NCI-H748 (cell line): Measurements from ENCODE around the gene ANKFY1.

Experiments used
- DNase-seq: peaks from one replicate; lab custom pipeline; 2025; ENCODE audit not compliant: unreplicated experiment; lab: John Stamatoyannopoulos, UW

Gene ANKFY1

DNA sequence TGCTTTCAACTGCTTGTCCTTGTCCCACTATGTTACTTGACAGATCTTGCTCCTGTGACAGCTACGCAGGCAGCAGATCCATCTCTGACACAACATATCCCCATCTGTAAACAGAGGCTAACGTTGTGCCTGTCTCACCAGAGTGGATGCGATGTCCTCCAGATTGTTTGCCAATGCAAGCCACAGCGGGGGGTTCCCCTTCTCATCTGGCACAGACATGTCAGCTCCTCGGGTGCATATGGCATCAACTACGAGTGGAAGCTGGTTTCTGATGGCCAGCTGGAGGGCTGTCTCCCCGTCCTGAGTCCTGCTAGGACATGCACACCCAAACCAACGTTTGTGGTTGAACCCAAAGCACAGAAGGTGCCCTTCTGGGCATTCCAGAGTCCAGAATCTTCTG lies 81.7 kb downstream of the ANKFY1 start:
- no peak for DNase-seq

DNA sequence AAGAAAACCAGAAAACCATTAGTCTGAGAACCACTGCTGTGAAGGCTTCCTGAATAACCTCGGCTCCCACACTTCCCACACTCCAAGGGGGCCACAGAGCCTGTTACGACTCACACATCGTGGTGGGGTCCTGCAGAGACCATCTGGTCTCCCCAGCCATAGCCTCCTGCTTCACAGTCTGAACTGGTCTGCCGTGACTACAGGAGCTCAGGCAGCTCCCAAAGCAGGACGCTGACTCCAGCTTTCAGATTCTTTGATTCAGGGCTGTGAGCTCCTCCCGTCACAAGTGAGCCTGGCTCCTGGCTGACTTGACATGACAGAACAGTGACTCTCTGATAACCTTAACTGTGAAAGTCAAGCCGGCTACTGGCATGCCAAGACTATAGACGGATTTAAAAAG lies 83.0 kb downstream of the ANKFY1 start:
- DNase-seq = no peak

DNA sequence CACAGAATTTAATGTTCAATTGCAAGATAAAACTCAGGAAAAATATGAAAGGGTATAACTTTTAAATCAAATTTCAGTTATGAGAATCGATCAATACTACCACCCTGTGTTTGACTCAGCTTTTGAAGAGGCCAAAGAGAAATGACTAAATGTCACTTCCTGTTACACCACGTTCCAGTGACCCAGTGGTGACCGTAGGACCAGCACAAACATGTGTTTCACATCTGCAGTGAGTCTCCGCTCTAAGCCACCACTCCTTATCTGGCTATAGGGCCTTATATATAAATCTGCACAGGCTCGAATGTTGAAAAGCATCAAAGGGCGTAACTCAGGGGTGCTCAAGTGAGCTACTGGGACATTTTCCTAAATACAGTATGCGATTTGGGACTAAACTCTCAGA lies 84.7 kb downstream of the ANKFY1 start:
- no peak for DNase-seq

DNA sequence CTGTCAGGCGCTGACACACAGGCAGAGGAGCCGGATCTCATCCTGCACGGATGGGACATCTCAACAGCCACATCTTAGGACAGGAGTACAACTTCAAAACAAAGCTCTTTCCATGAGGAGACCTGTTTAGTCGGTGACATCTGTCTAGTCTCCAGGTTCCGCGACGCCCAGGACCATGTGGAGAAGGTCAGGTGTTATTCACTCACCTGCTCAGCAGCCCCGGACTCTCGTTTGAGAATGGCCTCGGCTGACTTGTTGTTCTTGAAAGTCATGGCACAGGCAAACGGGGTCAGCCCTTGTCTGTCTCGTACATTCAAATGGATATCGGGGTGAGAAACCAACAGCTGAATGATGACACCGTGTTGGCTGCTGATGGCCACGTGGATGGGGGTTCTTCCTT lies 85.1 kb downstream of the ANKFY1 start:
- DNase-seq = no peak

DNA sequence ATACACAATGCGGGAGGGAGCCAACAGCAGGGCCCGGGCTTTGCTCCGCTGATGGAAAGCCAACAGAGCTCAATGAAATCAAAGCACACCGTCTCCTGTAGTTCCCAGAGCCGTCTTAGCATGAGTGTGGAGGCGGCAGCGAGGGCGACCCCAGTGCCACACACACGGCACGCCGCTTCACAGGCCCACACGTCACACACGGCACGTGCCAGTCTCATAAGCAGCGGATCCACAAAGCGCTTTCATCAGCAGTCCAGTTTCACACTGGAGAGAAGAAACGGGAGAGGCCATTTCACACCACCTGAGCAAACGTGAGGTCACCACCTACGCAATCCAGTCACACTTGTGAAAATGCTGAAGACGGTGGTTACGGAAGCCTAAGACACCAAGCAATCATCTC lies 86.0 kb downstream of the ANKFY1 start:
- DNase-seq = no peak

DNA sequence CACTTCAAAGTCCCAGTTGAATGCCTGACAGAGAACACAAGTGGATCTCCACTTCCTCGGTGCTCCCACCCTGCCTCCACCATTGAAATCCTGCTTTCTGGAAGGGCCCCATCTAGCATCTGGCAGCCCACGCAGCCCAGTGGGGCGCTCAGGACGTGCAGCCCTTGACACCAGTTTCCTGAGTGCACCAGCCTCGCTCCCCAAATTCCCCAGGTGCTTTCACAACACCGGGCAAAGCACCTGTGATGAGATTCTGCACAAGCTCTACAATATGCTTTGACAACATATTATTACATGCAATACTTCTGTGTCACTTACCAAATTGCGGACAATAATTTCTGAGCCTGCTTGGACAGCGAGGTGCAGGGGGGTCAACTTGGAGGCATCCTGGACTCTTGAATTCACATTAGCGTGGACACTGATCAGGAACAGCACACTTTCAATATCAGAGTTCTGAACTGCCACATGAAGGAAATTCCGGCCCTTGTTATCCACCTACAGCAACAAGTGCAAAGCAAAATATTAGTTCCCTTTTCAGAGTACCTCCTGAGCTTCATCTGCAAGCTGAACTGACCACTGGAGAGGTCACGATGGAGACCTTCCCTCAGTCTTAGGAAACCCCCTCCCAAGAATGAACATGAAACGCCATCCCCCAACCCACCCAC lies 86.8 kb downstream of the ANKFY1 start:
- DNase-seq = no peak

DNA sequence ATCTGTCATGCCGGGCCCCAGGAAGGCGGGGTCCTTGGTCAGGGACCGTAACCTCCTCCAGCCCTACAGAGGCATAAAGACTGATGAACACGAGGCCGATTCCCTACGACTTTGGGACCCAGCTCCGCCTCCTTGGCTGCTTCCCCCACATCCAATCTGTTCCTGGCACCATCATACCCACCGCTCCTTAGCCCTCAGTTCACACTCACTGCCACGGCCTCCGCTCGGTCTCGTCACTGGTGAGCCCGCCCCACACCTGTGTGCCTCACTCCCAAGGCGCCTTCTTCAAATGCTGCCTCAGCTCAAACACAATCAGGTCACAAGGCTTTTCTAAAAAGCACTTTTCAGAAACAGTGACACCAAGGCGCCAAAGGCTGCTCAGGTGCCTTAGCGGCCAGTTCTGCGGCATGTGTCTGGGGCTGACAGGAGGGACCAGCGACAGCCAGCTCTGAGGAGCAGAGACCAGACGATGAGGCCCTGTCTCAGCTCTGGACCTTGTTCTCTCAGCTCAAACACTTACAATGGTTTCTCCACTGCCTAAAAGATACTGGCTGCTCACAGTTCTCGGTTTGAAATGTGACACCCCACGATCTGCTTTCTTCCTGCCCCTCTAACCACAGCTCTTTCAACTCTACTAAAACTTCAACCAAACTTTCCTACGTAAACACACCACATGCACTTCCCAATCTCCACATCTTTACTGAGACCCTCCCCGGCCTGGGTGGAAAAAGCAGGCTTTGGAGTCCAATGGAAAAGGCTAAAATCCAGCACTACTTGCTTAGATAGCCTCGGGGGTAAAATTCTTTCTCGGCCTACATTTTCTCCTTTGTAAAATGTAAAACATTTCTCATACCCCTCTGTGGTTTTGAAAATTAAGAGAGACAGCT lies 87.6 kb downstream of the ANKFY1 start:
- no peak for DNase-seq

DNA sequence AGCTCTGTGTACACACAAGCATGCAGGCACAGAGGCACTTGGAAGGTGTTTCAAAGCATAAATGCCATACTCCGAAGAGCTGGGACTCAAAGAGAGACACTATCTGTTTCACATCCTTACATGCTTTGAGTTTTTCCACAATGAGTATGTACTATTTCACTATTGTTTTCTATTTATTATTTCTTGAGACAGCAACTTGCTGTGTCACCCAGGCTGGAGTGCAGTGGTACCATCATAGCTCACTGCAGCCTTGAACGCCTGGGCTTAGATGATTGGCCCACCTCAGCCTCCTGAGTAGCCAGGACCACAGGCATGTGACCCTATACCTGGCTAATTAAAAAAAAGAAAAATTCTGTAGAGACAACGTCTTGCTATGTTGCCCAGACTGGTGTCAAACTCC lies 89.2 kb downstream of the ANKFY1 start:
- DNase-seq = no peak

DNA sequence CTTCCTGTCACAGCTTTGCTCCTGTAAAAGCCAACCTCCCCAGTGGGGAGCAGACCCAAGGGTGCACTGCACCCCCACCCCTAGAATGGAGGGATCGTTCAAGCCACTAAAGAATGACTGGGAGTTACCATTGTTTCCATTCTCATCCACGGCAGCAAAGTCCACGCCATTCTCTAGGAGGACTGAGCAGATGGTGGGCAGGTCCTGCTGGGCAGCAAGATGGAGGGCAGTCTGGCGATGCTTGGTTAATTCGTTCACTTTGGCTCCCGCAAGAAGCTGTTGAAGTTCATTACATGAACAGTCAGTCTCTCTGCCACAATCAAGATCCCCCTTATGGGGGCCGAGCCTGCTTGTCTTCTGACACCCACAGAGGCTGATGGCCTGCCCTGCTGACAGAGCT lies 90.0 kb downstream of the ANKFY1 start:
- no peak for DNase-seq

DNA sequence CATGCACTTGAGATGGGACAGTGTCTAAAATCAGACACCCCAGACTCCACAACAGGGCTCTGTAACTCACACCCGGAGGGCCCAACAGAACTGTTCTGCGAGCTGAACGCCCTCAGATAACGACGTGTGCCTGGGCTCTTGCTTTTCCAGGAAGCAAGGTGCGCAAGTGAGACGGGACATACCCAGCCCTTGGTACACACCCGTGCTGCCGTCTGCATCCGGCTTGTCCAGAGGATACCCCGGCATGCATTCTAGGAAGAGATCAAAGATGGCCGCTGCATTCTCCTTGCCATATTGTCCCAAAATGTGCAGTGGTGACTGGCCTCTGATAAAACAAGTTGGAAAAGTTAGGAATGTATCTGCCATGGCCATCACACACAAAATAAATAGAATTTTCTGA lies 91.4 kb downstream of the ANKFY1 start:
- no peak for DNase-seq

DNA sequence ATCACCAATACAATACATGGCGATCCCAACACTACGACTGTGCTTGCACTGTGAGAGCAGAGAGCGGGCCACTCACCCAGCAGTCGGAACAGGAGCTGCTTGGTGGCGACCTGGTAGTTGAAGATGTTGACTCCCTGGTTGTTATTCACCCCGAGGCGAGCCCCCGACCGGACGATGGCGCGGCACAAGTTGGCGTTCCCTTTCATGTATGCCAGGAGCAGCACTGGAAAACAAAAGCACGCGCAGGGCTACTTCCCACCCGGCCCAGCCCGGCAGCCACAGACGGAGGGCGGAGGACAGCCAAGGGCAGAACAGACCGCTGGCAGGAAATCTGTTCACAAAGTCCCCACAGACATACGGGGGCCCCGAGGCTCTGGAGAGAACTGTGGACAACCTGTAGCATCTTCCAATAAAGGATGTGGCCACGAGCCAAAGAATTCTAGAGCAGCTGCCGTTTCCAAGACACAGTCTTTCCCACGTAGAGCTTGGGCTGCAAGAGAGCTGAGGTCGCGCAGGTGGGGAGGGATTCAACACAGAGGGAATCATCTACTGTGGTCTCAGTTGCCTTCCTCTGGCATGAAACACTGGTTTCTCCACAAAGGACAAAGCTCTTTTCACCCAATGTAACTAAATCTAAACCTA lies 93.0 kb downstream of the ANKFY1 start:
- no peak for DNase-seq

DNA sequence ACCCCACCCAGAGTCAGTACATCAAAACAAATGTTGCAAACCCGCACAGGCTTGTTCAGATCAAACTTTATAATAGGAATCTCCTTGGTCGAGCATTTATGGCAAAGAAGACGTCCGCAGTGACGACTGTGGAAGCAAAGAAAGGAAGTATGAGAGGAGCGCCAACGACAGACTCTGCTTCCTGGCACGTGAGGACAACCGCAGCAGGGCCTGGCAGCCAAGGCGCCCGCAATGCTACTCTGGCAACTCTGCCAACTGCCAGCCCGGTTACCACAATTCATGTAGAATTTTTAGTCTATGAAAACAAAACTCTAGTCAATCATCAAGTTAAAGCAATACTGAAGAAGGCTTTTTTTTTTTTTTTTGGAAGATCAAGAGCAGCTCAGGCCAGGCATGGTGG lies 96.0 kb downstream of the ANKFY1 start:
- no peak for DNase-seq

DNA sequence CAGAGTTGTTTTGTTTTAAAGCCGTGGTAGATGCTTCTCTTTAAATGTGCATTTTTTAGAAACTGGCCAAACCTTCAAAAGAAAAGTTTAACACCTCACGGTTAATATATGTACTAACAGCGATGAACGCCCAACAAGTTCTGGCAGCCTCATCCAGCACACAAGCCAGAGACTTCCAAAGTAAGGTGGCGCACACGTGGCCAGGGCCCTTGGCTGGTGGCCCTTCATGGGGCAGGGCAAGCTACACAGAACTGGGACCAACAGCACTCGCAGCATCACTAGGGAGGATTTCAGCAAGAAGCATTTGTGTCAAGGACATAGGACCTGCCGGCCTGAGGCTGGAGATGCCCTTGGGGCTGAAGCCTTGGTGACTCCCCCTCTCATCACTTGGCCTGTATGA lies 97.4 kb downstream of the ANKFY1 start:
- no peak for DNase-seq

DNA sequence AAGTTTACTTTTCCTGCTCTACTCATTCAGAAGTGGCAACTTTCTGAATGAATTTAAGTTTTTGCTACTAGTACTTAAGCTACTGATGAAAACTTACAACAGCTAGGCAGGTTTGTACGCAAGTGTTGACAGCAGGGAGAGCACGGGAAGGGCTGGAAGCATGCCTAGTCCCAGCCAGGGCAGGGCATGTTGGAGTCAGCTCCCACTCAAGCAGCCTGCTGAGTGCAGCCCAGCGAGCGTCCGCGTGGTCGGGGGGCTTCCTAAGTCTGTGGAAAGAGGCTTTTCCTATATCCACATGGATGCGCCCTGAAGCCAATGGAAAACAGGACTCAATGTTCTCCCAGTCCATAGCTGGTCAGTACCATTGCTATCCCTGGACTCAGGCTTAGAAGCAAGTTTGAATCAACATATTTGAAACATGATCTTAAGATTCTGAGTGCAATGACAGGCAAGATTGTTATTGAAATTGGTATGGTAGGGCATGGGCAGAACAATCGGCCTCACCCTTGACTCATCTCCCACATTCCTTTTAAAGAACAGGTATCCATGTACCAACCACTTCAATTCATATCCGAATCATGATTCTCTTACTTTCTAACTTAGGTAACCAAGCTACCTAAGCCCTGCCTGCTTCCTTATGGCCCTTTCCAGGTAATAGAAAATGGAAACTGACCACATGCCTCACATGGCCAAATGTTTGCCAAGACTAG lies 98.3 kb downstream of the ANKFY1 start:
- no peak for DNase-seq

DNA sequence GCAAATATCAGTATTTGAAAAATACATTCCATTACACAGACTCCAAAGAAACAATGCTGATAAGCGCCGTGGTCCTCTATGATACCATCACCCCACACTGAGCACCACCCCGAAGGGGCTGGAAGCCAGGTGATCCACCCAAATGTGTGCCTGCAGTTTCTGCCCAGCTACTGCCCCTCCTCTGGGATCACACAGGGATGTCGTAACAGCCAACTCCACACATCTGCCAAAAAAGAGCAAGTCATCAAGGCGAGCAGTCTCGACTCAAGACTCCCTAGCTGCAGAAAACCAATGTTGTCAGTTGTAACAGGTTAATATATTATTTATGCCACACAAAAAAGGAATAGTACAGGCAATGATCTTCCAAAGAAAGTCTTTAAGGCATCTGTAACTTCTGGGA lies 99.8 kb downstream of the ANKFY1 start:
- DNase-seq = no peak

DNA sequence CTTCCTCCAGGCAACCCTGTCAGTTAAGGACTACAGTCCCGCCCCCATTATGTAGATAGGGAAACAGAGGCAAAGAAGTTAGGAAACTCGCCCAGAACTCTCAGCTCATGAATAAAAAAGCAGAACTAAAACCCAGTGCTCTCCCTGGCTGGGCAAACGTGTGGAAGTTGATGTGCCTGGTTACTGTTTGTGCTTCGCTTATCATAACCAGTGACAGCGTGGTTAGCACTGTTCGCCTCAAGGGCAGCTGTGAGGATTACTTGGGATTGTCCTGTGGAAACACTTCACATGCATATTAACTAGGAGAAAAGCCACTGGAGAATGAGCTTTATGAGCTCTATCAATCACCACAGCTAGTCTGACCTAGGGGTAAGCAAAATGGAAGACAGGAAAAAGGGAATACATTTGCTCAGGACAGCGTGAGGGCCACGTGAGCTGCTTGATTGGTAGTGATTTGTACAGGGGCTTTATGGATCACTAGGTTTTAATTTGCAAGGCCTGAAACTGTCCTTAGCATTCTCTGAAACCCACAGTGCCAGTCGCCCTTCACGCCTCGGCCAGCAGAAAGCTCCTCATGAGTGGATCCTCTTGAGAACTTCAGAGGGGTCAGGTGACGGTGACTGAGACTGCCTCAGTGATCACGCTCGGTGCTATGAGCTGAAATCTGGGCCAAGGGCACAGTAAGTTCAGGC lies 100.9 kb downstream of the ANKFY1 start:
- DNase-seq = no peak

DNA sequence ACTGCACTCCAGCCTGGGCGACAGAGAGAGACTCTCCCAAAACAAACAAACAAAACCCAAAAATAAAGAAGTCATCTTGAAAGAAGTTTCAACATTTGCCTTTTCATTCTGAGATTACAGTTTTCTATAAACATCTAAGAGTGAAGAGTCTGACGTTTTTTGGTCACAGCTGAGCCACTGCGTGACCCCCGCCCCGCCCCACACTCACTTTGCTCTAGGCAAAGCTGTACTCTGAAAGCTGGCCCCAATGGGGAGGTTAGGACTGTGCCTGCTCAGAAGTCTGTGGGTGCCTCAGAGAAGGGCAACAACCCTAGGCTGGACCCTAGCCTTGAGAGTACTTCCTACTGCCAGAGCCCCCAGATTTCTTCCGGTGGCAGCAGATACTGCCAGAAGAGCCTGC lies 101.5 kb downstream of the ANKFY1 start:
- no peak for DNase-seq

DNA sequence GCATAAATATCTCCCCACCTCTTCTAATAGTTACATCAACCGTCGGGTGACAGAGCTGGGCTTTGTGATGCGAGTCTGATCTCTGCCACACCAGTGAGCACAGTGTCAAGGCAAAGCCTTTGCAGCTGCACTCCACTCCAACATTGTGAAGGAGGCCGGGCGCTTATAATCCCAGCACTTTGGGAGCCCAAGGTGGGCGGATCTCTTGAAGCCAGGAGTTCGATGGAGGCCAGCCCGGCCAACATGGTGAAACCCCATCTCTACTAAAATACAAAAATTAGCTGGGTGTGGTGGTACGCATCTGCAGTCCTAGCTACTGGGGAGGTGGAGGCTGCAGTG lies 101.8 kb downstream of the ANKFY1 start:
- no peak for DNase-seq

DNA sequence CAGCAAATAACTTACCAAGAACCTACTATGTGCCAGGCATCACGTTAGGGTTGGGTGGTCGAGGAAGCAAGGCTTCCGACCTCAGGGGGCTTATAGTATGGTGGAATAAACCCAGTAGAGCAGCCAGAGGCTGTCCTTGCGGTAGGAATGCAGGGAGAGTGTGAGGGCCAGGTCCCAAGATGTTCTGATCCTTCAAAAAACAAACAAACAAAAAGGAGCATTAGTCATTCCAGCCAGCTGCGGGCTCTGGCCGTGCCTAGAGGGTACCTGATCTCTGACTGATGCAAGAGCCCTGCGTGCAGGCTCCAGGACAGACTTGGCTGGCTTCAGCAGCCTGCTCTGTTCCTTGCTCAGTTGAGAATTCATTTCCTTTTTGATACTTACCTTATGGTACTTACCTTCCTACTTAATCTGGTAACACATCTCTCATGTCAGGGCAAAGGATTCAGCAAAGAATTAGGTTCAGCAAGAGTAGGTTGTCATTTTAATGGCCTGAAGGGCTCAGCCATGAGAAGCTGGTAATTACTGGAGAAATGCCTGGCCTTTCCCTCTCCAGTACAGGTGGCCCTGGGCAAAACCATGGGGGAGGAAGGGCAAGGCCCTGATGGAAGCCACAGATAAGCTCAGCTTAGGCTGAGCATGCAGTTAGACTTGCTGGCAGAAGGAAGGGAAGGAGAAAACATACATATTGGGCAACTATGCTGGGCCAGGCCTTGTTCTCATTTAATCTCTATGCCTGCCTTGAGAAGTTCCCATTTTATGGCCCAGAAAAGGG lies 102.4 kb downstream of the ANKFY1 start:
- no peak for DNase-seq

DNA sequence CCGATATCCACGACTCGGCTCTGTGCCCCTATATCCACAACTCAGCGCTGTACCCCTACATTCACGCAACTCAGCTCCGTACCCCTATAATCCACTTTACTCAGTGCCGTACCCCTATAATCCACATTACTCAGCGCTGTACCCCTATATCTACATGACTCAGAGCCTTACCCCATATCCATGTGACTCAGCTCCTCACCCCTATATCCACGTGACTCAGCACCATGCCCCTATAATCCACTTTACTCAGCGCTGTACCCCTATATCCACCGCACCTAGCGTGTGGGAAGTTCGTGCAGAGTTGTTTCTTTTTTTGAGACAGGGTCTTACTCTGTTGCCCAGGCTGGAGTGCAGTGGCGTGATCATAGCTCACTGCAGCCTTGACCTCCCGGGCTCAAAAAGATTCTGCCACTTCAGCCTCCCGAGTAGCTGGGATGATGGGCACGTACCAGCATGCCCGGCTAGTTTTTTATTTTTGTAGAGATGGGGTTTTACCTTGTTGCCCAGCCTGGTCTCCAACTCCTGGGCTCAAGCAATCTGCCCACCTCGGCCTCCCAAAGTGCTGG lies 103.4 kb downstream of the ANKFY1 start:
- DNase-seq = no peak
